Measurements from ENCODE around the gene FNDC1.
"Not testable (repeated sequence)": the region's sequence is repeated elsewhere in the genome, so short reads cannot be mapped to it uniquely, and the experiment has no call there.

FNDC1 gene

DNA sequence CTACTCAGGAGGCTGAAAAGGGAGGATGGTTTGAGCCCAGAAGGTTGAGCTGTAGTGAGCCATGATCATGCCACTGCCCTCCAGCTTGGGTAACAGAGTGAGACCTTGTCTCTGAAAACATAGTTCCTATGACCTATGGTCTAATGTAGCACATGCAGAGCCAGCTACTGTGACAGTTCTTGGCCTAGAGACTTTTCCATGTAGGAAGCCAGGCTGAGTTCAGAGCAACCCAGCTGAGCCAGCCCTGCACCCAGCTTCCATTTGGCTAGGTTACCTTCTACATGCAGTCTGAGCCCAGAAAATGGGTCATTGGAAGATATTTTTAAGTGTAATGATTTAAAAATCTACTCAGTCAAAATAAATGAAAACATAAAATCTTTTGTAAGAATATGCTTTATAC, 92.8 kb downstream of the FNDC1 start:
- no peak for DNase-seq

DNA sequence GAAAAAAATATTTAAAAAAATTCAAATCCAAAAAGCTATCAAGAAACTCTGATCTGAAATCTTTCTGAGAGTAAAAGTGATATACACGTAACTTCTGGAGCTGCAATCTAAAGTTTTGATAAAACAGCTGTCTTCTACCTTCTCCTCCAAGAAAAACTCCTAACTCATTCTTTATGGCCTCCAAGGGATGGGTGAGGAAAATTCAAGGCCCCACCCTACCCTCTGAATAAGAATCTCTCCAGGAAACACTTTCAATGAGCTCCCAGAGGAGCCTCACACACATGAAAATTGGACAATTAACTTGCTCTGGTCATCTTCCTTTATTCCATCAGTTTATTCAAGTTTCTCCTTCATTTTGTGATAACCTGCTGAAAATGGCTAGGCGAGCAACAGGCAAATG, 93.4 kb downstream of the FNDC1 start:
- no peak for DNase-seq

GRCh38 chr6:159267165-159267564, 98.0 kb downstream of the FNDC1 start:
- no peak for DNase-seq

- DNase-seq = no peak
These were observed 99.3 kb downstream of the FNDC1 start for GRCh38 chr6:159268511-159268910.

DNA sequence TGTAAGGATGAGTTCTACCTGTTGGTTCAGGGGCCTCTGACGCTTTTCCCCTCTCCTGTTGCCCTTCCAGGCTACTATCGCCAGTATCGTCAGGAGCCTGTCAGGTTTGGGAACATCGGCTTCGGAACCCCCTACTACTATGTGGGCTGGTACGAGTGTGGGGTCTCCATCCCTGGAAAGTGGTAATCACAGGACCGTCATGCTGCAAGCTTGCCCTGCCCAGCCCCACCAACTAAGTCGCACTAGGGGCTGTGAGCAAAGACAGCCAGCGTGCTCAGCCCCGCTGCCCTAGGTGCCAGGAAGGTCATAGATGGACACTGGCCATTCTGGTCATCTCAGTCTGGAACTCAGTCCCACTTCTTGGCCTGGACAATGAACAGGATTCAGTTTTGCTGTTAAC, 102.1 kb downstream of the FNDC1 start:
- no peak for DNase-seq

DNA sequence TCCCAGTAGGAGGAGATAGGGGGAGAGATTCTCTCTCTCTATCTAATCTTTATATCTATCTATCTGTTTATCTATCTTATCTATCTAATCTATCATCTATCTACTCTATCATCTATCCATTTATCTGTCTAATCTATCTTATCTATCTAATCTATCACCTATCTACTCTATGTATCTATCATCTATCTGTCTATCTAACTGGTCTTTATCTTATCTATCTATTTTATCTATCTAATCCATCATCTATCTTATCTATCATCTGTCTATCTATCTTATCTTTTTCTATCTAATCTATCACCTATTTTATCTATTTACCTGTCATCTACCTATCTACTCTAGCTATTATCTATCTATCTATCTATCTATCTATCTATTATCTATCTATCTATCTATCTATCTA, 109.4 kb downstream of the FNDC1 start:
- no peak for DNase-seq

DNA sequence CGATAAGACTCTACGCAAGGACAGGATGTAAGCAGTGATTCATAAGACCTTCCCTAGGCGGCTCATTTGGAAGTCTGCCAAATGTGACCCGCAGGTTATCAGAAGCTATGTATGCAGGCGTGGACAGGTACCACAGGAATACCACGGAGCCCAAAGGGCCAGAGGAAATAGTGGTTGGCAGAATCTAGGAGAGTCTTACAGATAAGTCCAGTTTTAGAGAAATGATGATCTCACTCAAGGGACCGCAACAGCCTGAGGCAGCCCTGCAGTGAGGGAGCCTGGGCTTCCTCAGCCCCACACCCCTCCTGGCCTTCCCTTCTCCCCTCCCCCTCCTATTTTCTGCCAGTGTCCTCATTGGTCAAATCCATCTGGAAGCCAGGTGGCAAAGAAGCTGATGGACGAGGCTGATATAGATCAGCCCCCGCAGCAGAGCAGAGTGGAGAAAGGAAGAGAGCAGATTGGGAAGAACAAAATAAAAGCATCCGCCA, 110.6 kb downstream of the FNDC1 start:
- no peak for DNase-seq

DNA sequence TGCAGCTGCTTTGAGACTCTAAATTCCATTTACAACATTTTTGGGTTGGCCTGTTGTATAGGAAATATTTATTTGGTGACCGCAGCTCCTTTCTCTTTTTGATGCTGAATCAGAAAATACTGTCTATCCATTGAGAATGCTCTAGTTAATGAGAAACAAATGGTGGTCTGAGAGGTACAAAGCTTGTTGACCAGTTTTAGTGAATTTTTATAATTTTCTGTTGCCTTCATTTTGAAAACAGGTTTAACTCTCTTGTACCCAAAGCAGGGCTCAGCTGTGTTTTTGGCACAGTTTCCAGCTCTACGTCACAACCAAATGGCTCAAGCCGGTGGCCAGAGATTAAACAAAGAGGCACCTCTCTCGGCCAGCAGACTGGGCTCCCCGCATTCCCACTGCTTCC, 113.2 kb downstream of the FNDC1 start:
- DNase-seq = no peak

DNA sequence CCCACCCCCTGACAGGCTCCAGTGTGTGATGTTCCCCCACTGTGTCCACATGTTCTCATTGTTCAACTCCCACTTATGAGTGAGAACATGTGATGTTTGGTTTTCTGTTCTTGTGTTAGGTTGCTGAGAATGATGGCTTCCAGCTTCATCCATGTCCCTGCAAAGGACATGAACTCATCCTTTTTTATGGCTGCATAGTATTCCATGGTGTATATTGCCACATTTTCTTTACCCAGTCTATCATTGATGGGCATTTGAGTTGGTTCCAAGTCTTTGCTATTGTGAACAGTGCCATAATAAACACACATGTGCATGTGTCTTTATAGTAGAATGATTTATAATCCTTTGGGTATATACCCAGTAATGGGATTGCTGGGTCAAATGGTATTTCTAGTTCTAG, 115.5 kb downstream of the FNDC1 start:
- DNase-seq = not testable (repeated sequence)

GRCh38 chr6:159298840-159299239, 129.6 kb downstream of the FNDC1 start:
- DNase-seq = no peak

GRCh38 chr6:159299566-159299965, 130.4 kb downstream of the FNDC1 start:
- DNase-seq = no peak

- DNase-seq = no peak
These were observed 132.1 kb downstream of the FNDC1 start for GRCh38 chr6:159301277-159301676.

GRCh38 chr6:159301810-159302593, 132.8 kb downstream of the FNDC1 start:
- DNase-seq = no peak

DNA sequence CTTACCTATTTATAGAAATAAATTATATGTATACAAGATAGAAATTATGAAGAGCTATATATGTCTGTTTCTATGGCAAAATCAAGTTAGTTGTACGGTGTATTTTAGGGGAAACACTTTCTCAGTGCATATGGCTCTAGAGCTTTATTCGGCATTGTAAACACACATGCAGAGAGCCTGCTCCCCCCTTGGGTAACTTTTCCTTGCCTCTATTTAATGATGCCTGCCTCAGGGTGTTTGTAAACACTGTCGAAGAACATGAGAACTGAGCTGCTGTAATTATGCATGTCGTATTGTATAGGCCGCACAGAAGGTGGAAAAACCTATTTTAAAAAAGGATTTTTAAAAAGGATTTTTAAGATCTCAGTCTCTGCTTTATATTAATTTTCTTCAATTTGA, 133.4 kb downstream of the FNDC1 start:
- no peak for DNase-seq

DNA sequence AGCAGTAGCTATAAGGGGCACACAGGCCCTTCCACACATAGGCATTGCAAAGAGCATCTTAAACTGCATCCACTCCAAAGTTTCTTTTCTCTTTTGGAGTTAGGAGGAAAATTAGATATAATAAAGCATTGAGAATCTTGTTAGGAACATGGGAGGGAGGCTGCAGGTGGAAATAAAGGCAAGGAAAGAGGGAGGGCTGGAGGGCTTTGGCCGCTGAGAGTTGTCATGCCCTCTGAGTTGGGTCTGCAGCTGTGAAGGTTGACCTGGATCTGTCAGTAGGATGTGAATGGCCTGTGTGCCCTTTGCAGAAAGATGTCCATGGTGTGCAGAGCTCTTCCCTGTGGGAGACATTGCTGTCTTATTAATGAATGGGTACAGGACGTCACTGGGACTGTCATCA, 134.0 kb downstream of the FNDC1 start:
- DNase-seq = no peak

DNA sequence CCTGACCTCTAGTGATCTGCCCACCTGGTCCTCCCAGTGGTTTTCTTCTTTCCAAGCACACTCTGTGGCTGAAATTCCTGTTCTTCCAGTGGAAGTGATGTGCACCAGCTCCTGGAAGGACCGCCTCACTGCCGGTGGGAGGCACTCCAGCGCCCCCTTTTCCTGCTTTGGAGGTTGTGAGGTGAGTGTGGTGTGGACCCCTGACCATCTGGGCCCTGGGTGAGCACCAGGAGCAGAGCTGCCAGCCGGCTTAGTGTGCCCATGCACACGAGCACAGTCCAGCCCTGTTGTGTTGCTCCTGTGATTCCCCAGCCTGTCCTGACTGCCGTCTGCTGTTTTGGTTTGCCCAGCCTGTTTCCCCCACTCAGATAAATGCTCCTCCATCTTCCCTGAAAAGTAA, 134.6 kb downstream of the FNDC1 start:
- no peak for DNase-seq

DNA sequence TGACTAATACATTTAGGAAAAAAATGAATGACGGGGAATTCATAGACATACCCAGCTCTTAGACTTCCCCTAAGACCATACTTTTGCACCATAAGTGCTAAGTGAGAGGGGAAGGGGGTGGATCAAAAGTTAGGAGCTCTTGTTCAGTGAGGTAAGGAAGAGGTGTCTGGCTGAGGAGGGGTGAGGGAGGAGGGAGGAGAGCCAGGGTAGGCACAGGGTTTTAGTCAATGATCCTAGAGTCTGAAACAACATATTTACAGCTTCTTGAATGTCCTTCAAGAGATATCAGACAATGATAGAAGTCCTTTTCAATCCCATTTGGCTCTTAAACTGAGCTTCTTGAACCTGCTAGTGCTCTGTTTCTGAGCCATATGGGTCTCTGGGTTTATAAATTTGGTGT, 135.4 kb downstream of the FNDC1 start:
- no peak for DNase-seq

- no peak for DNase-seq
These were observed 136.0 kb downstream of the FNDC1 start for GRCh38 chr6:159305159-159305558.

GRCh38 chr6:159305804-159306537, 136.8 kb downstream of the FNDC1 start:
- no peak for DNase-seq

DNA sequence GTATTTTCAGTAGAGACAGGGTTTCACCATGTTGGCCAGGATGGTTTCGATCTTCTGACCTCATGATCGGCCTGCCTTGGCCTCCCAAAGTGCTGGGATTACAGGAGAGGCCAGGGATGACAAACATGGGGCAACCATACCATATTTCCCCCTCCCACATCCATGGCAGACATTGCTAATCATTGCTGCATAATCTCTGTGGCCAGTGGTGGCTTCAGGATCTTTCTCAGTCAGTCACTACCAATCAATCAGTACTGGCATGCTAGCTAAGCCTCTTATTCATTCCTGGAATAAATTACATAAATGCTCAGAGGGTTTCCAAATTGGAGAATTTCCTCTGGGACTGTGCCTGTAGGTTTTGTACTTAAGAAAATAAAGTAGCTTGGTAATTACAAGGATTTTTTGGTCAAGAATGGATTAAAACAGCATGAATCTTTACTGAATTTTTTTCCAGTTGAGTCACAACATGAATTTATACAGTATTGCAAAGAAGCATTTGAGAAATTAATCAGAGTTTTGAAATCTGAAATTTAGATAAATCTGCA, 138.1 kb downstream of the FNDC1 start:
- no peak for DNase-seq

DNA sequence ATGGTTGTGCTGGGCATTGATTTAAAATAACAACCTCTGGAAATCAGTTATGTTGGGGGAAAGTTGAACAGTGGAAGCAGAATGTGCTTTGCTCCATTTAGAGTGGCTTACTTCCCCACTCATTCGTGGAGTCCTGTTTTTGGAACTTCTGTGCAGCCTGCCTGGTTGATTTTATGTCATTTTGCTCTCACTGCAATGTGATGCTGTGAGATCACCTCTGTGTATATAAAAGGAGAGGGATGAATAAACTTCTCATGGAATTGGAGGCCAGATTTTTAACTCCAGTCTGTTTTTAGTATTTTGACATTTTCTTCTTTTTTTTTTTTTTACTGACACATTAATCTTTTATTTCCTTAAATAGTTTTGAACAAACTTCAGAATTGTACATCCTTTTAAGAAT, 139.0 kb downstream of the FNDC1 start:
- no peak for DNase-seq

GRCh38 chr6:159309723-159310122, 140.5 kb downstream of the FNDC1 start:
- DNase-seq = no peak

DNA sequence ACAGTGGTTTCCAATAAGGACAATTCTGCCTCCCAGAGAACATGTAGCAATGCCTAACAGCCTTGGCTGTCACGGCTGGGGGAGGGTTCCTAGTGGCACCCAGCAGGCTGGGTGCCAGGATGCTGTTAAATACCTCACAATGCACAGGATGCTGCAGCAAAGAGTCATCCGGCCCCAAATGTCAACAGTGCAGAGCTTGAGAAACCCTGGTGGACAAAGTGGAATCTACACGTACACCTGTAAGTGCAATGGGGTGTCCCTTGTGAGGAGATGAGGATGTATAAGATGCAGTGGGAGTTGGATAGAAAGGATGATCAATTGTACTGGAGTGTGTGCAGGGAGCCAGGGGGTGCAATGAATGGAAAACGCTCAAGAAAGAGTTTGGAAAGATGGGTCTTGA, 142.4 kb downstream of the FNDC1 start:
- DNase-seq = no peak

DNA sequence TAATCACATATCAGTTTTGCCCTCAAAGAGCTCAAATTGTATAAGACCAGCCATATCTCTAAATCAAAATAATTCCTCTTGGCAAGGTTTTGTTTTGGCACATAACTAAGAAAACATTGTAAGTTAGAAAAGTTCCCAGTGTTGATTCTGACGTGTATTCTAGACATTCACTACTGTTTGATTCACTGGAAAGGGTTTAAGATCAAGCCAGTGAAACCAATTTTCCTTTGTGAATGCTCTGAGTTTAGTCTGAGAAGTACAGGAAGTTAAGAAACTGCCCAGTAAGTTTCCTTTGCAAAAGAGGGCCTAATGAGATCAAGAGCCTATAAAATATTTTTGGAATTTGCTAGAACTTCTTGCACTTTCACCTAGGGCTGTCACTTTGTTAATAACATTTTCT, 143.0 kb downstream of the FNDC1 start:
- DNase-seq = no peak

Measured in midbrain (tissue), 1 donor.